CD4-positive, CD25-positive, alpha-beta regulatory T cell (primary cell): ENCODE results near the gene ACAP2. TPM values are rescaled to one million over a fixed set of nuclear protein-coding genes. Genes with fewer than 3 reads are reported as not detected.
A peak's percentile ranks its signal among the peaks of the same experiment; 100 is the strongest.

Source experiments
- ATAC-seq, 2 donors: fragments of 150-1000 bp; cut with Tn5 transposase; one replicate each; pipeline ENCODE4 v1.10.0; 2021; ENCODE audit warnings: low read depth in 2 of 2, moderate number of reproducible peaks in 2 of 2, moderate library complexity in 1 of 2
- DNase-seq, 3 donors: peaks; one replicate each; pipeline versions ENCODE4 v3.0.0 to v3.0.0-alpha.2; 2012 to 2022; ENCODE audit warnings: mixed read lengths in 1 of 3
- H3K27ac ChIP-seq: one replicate; pipeline ENCODE4 v1.7.0; 2013; ENCODE audit warnings: mild to moderate bottlenecking, low read length; ENCODE audit not compliant: insufficient read depth, poor library complexity, severe bottlenecking
- H3K27me3 ChIP-seq: one replicate; pipeline ENCODE4 v1.7.0; 2013; ENCODE audit warnings: low read length; ENCODE audit not compliant: control insufficient read depth, insufficient read depth
- H3K36me3 ChIP-seq: one replicate; pipeline ENCODE4 v1.7.0; 2013; ENCODE audit warnings: mild to moderate bottlenecking, low read length, moderate library complexity; ENCODE audit not compliant: control insufficient read depth, insufficient read depth
- H3K4me1 ChIP-seq: 2 replicates; pipeline ENCODE4 v1.7.0; 2013; ENCODE audit warnings: mild to moderate bottlenecking, low read length; ENCODE audit not compliant: insufficient read depth, control insufficient read depth, poor library complexity, severe bottlenecking
- H3K4me3 ChIP-seq: one replicate; pipeline ENCODE4 v1.7.0; 2013; ENCODE audit warnings: low read depth, mild to moderate bottlenecking, low read length, moderate library complexity
- H3K9me3 ChIP-seq, 2 experiments: 1 replicate in 1 of 2; 2 replicates in 1 of 2; pipeline ENCODE4 v1.7.0; 2013; ENCODE audit warnings: low read length in 2 of 2, mild to moderate bottlenecking in 1 of 2, moderate library complexity in 1 of 2; ENCODE audit not compliant: control insufficient read depth in 2 of 2
- H3K27ac Mint-ChIP-seq, 3 donors: one replicate each; pipeline ENCODE4 v1.8.0; 2020 to 2022; ENCODE audit warnings: mild to moderate bottlenecking in 3 of 3, mixed read lengths in 3 of 3, moderate library complexity in 2 of 3
- H3K27me3 Mint-ChIP-seq: one replicate; pipeline ENCODE4 v1.8.0; 2022; ENCODE audit warnings: mild to moderate bottlenecking, mixed read lengths
- H3K36me3 Mint-ChIP-seq: one replicate; pipeline ENCODE4 v1.8.0; 2020; ENCODE audit warnings: mixed read lengths
- H3K4me1 Mint-ChIP-seq, 4 donors: one replicate each; pipeline ENCODE4 v1.8.0; 2020 to 2022; ENCODE audit warnings: mixed read lengths in 4 of 4, mild to moderate bottlenecking in 1 of 4
- H3K4me3 Mint-ChIP-seq, 4 donors: one replicate each; pipeline ENCODE4 v1.8.0; 2020 to 2022; ENCODE audit warnings: mild to moderate bottlenecking in 4 of 4, mixed read lengths in 4 of 4, moderate library complexity in 3 of 4
- H3K9me3 Mint-ChIP-seq, 7 donors: one replicate each; pipeline ENCODE4 v1.8.0; 2020 to 2022; ENCODE audit warnings: mixed read lengths in 7 of 7, mild to moderate bottlenecking in 3 of 7, moderate library complexity in 2 of 7
- polyA plus RNA-seq, 4 donors: library from polyadenylated mRNA; unstranded; fragments of 300-500 nt; fragmentation: Illumina TruSeq; gene quantifications; one replicate each; pipeline ENCODE4 v1.2.3, GENCODE V29; 2021
- total RNA-seq: library from RNA; stranded (reverse); gene quantifications from one replicate; pipeline ENCODE4 v1.2.3, GENCODE V29; 2022

Gene ACAP2
- total and polyA plus RNA-seq, 5 donors from 2014 or later = 36.9 to 121 (median 51.9) TPM

DNA sequence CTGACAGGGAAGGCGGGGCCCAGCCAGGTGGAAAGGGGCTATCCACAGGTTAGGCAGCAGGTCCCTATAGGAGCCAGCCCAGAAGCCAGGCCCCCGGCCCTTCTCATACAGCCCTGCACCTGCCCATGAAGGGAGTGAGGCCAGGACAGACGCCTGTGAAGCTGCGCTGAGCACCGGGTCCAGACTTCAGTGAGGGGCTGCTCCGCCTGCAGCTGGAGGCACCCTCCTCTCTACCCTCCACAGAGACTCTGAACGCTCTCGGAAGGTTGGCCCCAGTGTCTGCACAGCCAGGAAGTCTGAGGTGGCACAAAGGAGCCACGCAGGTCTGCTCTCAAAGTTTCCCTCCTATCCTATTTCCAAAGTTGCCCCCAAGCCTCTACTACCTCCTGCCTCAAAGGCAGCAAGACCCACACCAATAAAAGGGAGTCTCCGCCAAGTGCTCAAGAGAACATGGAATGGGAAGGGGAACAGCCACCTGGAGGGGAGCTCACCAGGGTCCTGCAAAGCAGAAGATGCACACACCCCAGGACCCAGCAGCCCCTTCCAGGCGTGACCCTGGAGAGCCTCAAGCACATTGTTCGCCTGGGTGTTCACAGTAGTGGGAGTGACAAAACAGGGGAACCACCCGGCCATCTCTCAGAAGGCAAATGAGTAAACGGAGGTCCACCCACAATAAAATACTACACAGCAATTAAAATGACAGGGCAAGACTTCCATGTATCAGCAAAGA is 191.3 kb downstream of the ACAP2 start:
- H3K9me3 Mint-ChIP-seq = no peaks in the 10 kb centered on the region
- Histone ChIP-seq H3K4me3 (no peak overlapping the region), H3K27ac (no peak overlapping the region), H3K9me3 (no peaks in the 10 kb centered on the region), H3K36me3 (no peaks in the 10 kb centered on the region), H3K27me3 (no peaks in the 10 kb centered on the region), H3K4me1 (peaks cover 9% of the 10 kb centered on the region)
- H3K27me3 Mint-ChIP-seq = no peaks in the 10 kb centered on the region
- no peak for DNase-seq
- no peak overlapping the region for H3K4me3 Mint-ChIP-seq
- peaks cover 4% of the 10 kb centered on the region for H3K36me3 Mint-ChIP-seq
- no peak for ATAC-seq
- peak overlapping the region in 1 of 3 donors; percentile 25 for H3K27ac Mint-ChIP-seq
- peaks cover 5 to 37% (median 22%) of the 10 kb centered on the region in 4 donors for H3K4me1 Mint-ChIP-seq

DNA sequence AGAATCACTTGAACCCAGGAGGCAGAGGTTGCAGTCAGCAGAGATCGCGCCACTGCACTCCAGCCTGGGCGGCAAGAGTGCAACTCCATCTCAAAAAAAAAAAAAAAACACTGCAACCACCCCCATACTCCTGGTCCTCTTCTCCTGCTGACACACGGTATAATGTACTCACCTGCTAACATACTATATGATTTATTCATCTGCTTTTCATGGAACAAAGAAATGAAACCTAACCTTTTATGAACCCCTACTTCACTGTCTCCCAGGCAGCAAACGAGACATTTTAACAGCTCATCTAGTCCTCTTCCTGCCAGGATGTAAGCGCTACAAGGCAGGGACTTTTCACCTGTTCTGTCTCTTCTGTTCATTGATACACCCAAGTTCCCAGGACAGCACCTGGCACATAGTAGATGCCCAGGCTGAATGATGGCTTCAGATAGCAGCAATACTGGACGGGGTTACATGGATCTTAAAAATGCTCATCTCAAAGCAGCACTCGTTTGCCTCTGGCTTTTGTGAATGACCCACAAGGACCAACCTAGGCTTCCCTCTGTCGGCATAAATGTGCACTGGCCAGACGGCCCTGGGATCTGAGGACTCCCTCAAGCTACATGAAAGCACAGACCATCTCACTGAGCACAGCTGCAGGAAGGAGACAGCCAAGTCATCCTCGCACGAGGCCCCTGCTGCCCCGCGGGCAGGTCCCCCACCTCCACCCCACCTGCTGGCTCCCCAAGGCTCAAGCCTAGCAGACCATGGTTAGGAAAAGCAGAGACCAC is 192.2 kb downstream of the ACAP2 start:
- H3K9me3 ChIP-seq = no peaks in the 10 kb centered on the region
- peaks cover 5 to 35% (median 22%) of the 10 kb centered on the region in 4 donors for H3K4me1 Mint-ChIP-seq
- no peaks in the 10 kb centered on the region for H3K27me3 Mint-ChIP-seq
- peak in 1 of 3 donors; percentile 42 for DNase-seq
- peaks cover 12% of the 10 kb centered on the region for H3K36me3 Mint-ChIP-seq
- ATAC-seq = peak; percentile 22 to 33
- H3K9me3 Mint-ChIP-seq = no peaks in the 10 kb centered on the region
- no peaks in the 10 kb centered on the region for H3K36me3 ChIP-seq
- H3K27me3 ChIP-seq = no peaks in the 10 kb centered on the region
- peak overlapping the region in 2 of 4 donors; percentile 11 to 44 for H3K4me3 Mint-ChIP-seq
- peak overlapping the region; percentile 4 to 67 (median 34) for H3K27ac Mint-ChIP-seq
- peaks cover 9% of the 10 kb centered on the region for H3K4me1 ChIP-seq
- H3K27ac ChIP-seq = no peak overlapping the region
- peak overlapping the region; percentile 8 for H3K4me3 ChIP-seq

DNA sequence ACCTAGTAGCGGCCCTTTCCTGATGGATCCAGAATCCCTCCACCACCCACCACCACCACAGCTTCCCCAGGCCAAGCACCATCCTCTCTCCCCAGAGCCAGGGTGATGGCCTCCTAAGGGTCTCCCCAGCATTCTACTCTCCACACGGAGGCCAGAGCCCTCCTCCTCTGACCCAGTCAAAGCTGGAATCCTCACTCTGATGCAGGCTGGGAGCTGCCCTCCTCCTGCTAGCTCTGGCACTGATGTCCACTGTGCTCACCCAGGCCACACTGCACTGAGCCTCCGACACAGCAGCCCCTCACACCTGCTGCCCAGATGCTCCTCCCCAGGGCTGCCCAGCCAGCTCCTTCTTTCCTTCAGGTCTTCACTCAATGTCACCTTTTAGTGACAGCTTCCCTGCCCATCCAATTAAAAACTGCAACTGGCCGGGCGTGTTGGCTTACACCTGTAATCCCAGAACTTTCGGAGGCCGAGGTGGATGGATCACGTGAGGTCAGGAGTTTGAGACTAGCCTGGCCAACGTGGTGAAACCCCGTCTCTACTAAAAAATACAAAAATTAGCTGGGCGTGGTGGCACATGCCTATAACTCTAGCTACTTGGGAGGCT is 192.9 kb downstream of the ACAP2 start:
- Mint-ChIP-seq H3K4me3 (no peak overlapping the region), H3K27ac (peak overlapping the region in 2 of 3 donors; percentile 34 to 67), H3K36me3 (peaks cover 13% of the 10 kb centered on the region), H3K9me3 (no peaks in the 10 kb centered on the region), H3K27me3 (no peaks in the 10 kb centered on the region), H3K4me1 (peaks cover 5 to 35% (median 22%) of the 10 kb centered on the region in 4 donors)
- Histone ChIP-seq H3K27me3 (no peaks in the 10 kb centered on the region), H3K9me3 (no peaks in the 10 kb centered on the region), H3K36me3 (no peaks in the 10 kb centered on the region), H3K27ac (no peak overlapping the region), H3K4me1 (peaks cover 9% of the 10 kb centered on the region), H3K4me3 (no peak overlapping the region)
- DNase-seq (no peak), ATAC-seq (no peak)

DNA sequence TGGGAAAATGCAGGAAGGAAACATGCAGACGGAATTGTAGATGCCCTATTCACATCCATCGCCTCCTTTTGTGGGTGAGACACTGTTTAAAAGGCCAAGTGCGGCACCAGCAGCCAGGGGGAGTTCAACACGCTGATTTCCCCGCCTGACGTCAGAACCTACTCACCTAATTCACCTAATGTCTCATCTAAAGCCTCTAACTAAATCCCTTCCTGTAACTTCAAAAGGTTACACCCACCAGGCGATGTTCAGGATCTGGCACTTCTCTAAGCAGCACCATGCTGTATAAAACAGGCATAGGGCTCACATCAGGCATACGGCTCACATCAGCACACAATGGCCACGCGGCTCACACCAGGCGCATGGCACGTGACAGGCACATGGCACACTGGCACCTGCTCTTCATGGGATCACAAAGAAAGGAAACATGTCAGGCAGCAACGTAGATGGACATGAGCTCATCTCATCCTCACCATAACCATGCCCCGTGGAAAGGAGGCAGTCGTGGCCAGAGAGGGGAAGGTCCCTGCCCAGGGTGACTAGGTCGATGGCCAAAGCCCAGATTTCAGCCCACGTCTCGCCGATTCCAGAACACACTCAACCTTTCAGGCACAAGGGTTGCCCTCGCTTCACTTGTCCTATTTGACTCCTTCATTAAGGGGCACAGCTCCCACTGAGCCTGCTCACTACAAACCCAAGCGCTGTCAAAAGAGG is 193.6 kb downstream of the ACAP2 start:
- H3K36me3 ChIP-seq = no peaks in the 10 kb centered on the region
- H3K9me3 ChIP-seq = no peaks in the 10 kb centered on the region
- DNase-seq = no peak
- H3K4me3 ChIP-seq = no peak overlapping the region
- Mint-ChIP-seq H3K27ac (no peak overlapping the region), H3K9me3 (no peaks in the 10 kb centered on the region), H3K27me3 (no peaks in the 10 kb centered on the region), H3K4me1 (peaks cover 5 to 33% (median 22%) of the 10 kb centered on the region in 4 donors), H3K4me3 (no peak overlapping the region), H3K36me3 (peaks cover 13% of the 10 kb centered on the region)
- no peak overlapping the region for H3K27ac ChIP-seq
- H3K4me1 ChIP-seq = peaks cover 9% of the 10 kb centered on the region
- no peaks in the 10 kb centered on the region for H3K27me3 ChIP-seq
- ATAC-seq = no peak

DNA sequence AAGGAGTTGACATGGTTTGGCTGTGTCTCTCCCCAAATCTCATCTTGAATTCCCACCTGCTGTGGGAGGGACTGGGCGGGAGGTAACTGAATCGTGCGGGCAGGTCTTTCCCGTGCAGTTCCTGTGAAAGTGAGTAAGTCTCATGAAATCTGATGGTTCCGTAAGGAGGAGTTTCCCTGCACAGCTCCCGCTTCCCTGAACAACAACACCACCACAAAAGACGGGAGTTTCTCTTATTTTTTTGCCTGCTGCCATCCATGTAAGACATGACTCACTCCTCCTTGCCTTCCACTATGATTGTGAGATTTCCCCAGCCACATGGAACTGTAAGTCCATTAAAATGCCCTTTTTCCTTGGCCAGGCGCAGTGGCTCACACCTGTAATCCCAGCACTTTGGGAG is 194.5 kb downstream of the ACAP2 start:
- Histone ChIP-seq H3K27me3 (no peaks in the 10 kb centered on the region), H3K27ac (no peak overlapping the region), H3K4me3 (no peak overlapping the region), H3K36me3 (no peaks in the 10 kb centered on the region), H3K9me3 (no peaks in the 10 kb centered on the region), H3K4me1 (peaks cover 9% of the 10 kb centered on the region)
- peaks cover 5 to 34% (median 23%) of the 10 kb centered on the region in 4 donors for H3K4me1 Mint-ChIP-seq
- no peak overlapping the region for H3K27ac Mint-ChIP-seq
- H3K27me3 Mint-ChIP-seq = no peaks in the 10 kb centered on the region
- ATAC-seq (no peak), DNase-seq (no peak)
- no peak overlapping the region for H3K4me3 Mint-ChIP-seq
- H3K36me3 Mint-ChIP-seq = peaks cover 13% of the 10 kb centered on the region
- H3K9me3 Mint-ChIP-seq = no peaks in the 10 kb centered on the region

DNA sequence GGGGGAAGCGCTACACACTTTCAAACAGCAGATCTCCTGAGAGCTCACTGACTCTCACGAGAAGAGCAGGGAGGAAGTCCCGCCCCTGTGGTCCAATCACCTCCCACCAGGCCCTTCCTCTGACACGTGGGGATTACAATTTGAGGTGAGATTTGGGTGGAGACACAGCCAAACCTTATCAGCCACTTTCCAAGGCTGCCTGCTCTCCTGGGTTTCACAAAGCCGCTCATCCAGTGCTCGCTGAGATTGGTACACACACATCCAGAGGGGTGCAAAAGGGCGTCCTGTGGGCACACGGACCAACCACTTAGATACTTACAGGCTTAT is 195.0 kb downstream of the ACAP2 start:
- Histone ChIP-seq H3K27me3 (no peaks in the 10 kb centered on the region), H3K4me3 (no peak overlapping the region), H3K27ac (no peak overlapping the region), H3K36me3 (no peaks in the 10 kb centered on the region), H3K4me1 (peaks cover 9% of the 10 kb centered on the region), H3K9me3 (no peaks in the 10 kb centered on the region)
- Mint-ChIP-seq H3K9me3 (no peaks in the 10 kb centered on the region), H3K27ac (peak overlapping the region in 1 of 3 donors; percentile 26), H3K36me3 (peaks cover 15% of the 10 kb centered on the region), H3K27me3 (no peaks in the 10 kb centered on the region), H3K4me1 (peaks cover 5 to 31% (median 22%) of the 10 kb centered on the region in 4 donors), H3K4me3 (no peak overlapping the region)
- ATAC-seq (no peak), DNase-seq (peak in 1 of 3 donors; percentile 30)

DNA sequence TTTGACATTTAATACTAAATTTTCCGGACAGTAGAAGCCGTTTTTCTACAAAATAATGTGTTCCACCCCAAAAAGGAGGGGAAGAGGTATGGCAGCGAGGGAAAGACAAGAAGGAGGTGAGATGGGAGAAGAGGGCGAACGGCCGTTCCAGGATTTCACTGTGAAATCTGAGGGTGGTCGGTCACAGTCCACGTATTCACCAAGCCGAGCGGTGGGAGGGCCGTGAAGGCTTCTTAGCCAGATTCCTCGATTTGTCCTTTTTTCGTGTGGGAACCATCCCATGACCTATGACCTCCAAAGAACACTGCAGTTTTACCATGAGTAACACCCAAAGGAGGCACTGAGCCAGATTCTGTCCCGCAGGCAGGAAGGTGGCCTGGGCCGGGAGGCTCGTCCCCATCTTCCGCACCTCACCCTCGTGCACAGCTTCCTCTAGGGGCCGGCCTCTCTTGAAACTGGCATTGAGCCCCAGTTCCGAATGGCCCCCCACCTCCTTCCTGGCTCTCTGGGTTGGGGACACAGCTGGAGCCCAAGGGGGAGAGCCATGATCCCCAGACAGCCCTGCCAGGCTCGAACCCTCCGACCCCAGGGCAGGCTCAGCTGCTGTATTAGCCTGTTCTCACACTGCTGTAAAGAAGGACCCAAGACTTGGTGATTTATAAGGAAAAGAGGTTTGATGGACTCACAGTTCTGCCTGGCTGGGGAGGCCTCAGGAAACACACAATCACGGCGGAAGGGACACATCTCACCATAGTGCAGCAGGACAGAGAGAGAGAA is 195.5 kb downstream of the ACAP2 start:
- DNase-seq = no peak
- Histone ChIP-seq H3K36me3 (no peaks in the 10 kb centered on the region), H3K9me3 (no peaks in the 10 kb centered on the region), H3K4me1 (peaks cover 9% of the 10 kb centered on the region), H3K4me3 (no peak overlapping the region), H3K27ac (no peak overlapping the region), H3K27me3 (no peaks in the 10 kb centered on the region)
- Mint-ChIP-seq H3K4me1 (peaks cover 5 to 26% (median 19%) of the 10 kb centered on the region in 4 donors), H3K27ac (peak overlapping the region in 1 of 3 donors; percentile 26), H3K27me3 (no peaks in the 10 kb centered on the region), H3K4me3 (no peak overlapping the region), H3K36me3 (peaks cover 16% of the 10 kb centered on the region), H3K9me3 (peaks cover 0 to 1% (median 0%) of the 10 kb centered on the region in 7 donors)
- no peak for ATAC-seq
